ENCODE results near the gene SGCD.

Gene SGCD

GRCh38 chr5:156500755-156501154 lies 173.8 kb downstream of the SGCD start:
- H2AFZ ChIP-seq (ENCODE audit: low read length): no peak overlapping the region
- no peaks in the 10 kb centered on the region for H3K9me3 ChIP-seq (ENCODE audit: insufficient read depth, low read depth, low read length)

DNA sequence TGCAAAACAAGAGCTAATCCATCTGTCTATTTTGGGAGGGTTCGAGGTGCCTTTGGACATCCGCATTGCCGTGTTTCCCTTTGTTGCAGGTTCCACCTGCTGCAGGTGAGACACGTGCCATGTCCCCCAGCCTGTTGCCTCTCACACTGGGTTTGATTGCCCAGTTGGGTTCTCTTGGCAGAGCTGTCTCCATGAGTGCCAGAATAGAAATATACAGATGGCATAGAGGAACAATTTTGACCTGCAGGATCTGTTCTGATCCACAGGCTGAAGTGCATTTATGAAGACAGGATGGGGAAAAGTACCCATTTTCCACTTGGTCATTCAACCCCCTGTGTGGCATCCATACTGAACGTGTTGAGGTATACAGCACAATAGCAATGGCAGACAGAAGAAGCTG lies 178.1 kb downstream of the SGCD start:
- Histone ChIP-seq H3K9ac (ENCODE audit: low read depth, low read length, poor library complexity, severe bottlenecking) (no peak overlapping the region), H3K9me3 (ENCODE audit: insufficient read depth, low read depth, low read length) (no peaks in the 10 kb centered on the region), H3K4me2 (ENCODE audit: low read depth, low read length, poor library complexity, severe bottlenecking) (no peak overlapping the region), H3K4me3 (ENCODE audit: low read length, poor library complexity, severe bottlenecking) (no peak overlapping the region), H3K9me2 (replicated peaks; ENCODE audit: low read depth, low read length) (no peaks in the 10 kb centered on the region), H3K4me1 (ENCODE audit: insufficient read depth, low read length, poor library complexity, severe bottlenecking) (no peaks in the 10 kb centered on the region), H2AFZ (ENCODE audit: low read length) (no peak overlapping the region), H3K27me3 (ENCODE audit: insufficient read depth, low read length, poor library complexity, severe bottlenecking) (no peaks in the 10 kb centered on the region), H3K36me3 (ENCODE audit: insufficient read depth, low read length) (no peaks in the 10 kb centered on the region), H3K79me2 (ENCODE audit: insufficient read depth, low read length) (no peaks in the 10 kb centered on the region), H4K20me1 (ENCODE audit: insufficient read depth, low read length, poor library complexity, severe bottlenecking) (no peaks in the 10 kb centered on the region), H3F3A (ENCODE audit: low read depth) (no peaks in the 10 kb centered on the region)
- TF ChIP-seq EZH2phosphoT487 (IDR thresholded peaks at IDR 0.05; ENCODE audit: borderline replicate concordance): no peak

More at GRCh38 chr5:156500755-156501154, 173.8 kb downstream of the SGCD start:
- Histone ChIP-seq H3F3A (ENCODE audit: low read depth) (no peaks in the 10 kb centered on the region), H3K9ac (ENCODE audit: low read depth, low read length, poor library complexity, severe bottlenecking) (no peak overlapping the region), H3K4me1 (ENCODE audit: insufficient read depth, low read length, poor library complexity, severe bottlenecking) (no peaks in the 10 kb centered on the region), H4K20me1 (ENCODE audit: insufficient read depth, low read length, poor library complexity, severe bottlenecking) (no peaks in the 10 kb centered on the region), H3K27me3 (ENCODE audit: insufficient read depth, low read length, poor library complexity, severe bottlenecking) (no peaks in the 10 kb centered on the region), H3K4me2 (ENCODE audit: low read depth, low read length, poor library complexity, severe bottlenecking) (no peak overlapping the region), H3K79me2 (ENCODE audit: insufficient read depth, low read length) (no peaks in the 10 kb centered on the region), H3K4me3 (ENCODE audit: low read length, poor library complexity, severe bottlenecking) (no peak overlapping the region), H3K36me3 (ENCODE audit: insufficient read depth, low read length) (no peaks in the 10 kb centered on the region), H3K9me2 (replicated peaks; ENCODE audit: low read depth, low read length) (no peaks in the 10 kb centered on the region)
- TF ChIP-seq CTCF (conservative IDR thresholded peaks at IDR 0.05; ENCODE audit: low read length) (no peak), EZH2phosphoT487 (IDR thresholded peaks at IDR 0.05; ENCODE audit: borderline replicate concordance) (no peak)

DNA sequence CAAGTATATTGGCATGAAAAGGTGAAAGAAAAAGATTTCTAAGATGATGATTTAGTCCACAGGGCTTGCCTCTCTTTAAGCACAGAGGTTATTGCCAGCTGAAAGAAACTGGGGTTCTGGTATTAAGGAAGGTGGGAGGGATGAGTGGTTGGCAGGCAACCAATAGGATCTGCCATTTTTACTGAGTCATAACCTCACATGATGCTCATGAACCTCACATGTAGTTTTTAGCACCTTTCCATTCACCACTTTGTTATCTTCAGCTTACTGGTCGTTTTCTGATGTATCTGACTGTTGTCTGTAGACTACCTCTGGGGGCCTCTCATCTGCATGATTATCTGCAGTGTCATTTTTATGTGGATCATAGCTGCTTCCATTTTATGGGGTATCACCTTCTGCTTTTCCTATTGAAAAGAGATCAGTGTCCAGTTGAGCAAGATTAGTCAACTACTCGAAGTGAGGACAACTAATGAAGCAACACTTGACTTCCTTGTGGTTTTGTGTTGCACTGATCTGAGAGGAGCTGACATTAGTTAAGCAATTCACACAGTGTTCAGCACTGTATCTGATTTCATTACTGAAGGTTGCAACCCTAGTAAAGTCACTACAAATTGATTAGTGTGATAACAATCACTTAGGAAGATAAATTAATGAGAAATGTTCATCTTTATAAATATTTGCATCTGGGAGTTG lies 186.3 kb downstream of the SGCD start:
- no peaks in the 10 kb centered on the region for H3K36me3 ChIP-seq (ENCODE audit: insufficient read depth, low read length)
- H4K20me1 ChIP-seq (ENCODE audit: insufficient read depth, low read length, poor library complexity, severe bottlenecking): no peaks in the 10 kb centered on the region
- no peak overlapping the region for H3K9ac ChIP-seq (ENCODE audit: low read depth, low read length, poor library complexity, severe bottlenecking)
- no peaks in the 10 kb centered on the region for H3K4me1 ChIP-seq (ENCODE audit: insufficient read depth, low read length, poor library complexity, severe bottlenecking)
- no peaks in the 10 kb centered on the region for H3K9me2 ChIP-seq (replicated peaks; ENCODE audit: low read depth, low read length)
- TF ChIP-seq CTCF (conservative IDR thresholded peaks at IDR 0.05; ENCODE audit: low read length) (no peak), EZH2phosphoT487 (IDR thresholded peaks at IDR 0.05; ENCODE audit: borderline replicate concordance) (no peak)
- H3K9me3 ChIP-seq (ENCODE audit: insufficient read depth, low read depth, low read length): no peaks in the 10 kb centered on the region
- H3K4me2 ChIP-seq (ENCODE audit: low read depth, low read length, poor library complexity, severe bottlenecking): no peak overlapping the region
- no peaks in the 10 kb centered on the region for H3K27me3 ChIP-seq (ENCODE audit: insufficient read depth, low read length, poor library complexity, severe bottlenecking)
- no peaks in the 10 kb centered on the region for H3K79me2 ChIP-seq (ENCODE audit: insufficient read depth, low read length)
- no peak overlapping the region for H3K4me3 ChIP-seq (ENCODE audit: low read length, poor library complexity, severe bottlenecking)
- no peak overlapping the region for H2AFZ ChIP-seq (ENCODE audit: low read length)
- no peaks in the 10 kb centered on the region for H3F3A ChIP-seq (ENCODE audit: low read depth)

DNA sequence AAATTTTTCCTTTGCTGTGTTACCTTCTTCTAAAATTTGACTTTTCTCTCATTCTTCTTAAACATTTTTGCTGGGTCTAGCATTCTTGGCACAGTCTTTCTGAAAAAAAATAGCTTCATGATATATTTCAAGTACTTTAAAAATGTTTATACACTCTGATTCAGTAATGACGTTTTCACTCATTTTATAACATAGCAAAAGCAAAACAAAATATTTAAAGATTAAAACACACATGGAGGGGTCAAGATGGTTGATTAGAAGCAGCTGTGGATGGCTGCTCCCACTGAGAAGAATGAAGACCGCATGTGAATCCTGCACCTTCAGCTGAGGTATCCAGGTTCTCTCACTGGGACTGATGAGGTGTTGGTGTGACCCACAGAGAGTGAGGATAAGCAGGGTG lies 188.2 kb downstream of the SGCD start:
- H3K4me1 ChIP-seq (ENCODE audit: insufficient read depth, low read length, poor library complexity, severe bottlenecking): no peaks in the 10 kb centered on the region
- H3K79me2 ChIP-seq (ENCODE audit: insufficient read depth, low read length): no peaks in the 10 kb centered on the region

More for the DNA sequence above, 188.2 kb downstream of the SGCD start:
- no peak overlapping the region for H2AFZ ChIP-seq (ENCODE audit: low read length)
- H3K9ac ChIP-seq (ENCODE audit: low read depth, low read length, poor library complexity, severe bottlenecking): no peak overlapping the region
- H3K9me3 ChIP-seq (ENCODE audit: insufficient read depth, low read depth, low read length): no peaks in the 10 kb centered on the region
- no peak for TF ChIP-seq EZH2phosphoT487 (IDR thresholded peaks at IDR 0.05; ENCODE audit: borderline replicate concordance)
- no peak for TF ChIP-seq CTCF (conservative IDR thresholded peaks at IDR 0.05; ENCODE audit: low read length)
- H3K4me3 ChIP-seq (ENCODE audit: low read length, poor library complexity, severe bottlenecking): no peak overlapping the region
- no peaks in the 10 kb centered on the region for H3K27me3 ChIP-seq (ENCODE audit: insufficient read depth, low read length, poor library complexity, severe bottlenecking)
- H3K36me3 ChIP-seq (ENCODE audit: insufficient read depth, low read length): no peaks in the 10 kb centered on the region
- no peaks in the 10 kb centered on the region for H4K20me1 ChIP-seq (ENCODE audit: insufficient read depth, low read length, poor library complexity, severe bottlenecking)
- no peak overlapping the region for H3K4me2 ChIP-seq (ENCODE audit: low read depth, low read length, poor library complexity, severe bottlenecking)
- no peaks in the 10 kb centered on the region for H3F3A ChIP-seq (ENCODE audit: low read depth)
- H3K9me2 ChIP-seq (replicated peaks; ENCODE audit: low read depth, low read length): no peaks in the 10 kb centered on the region

Measured in Loucy (cell line).